Stimulated activated CD4-positive, alpha-beta T cell treated with anti-CD3 and anti-CD28 coated beads, Interleukin-12 subunit alpha, Interleukin-12 subunit beta, amount 100 ng/mL, for 24 hours (primary cell): ENCODE data around the gene TAGAP.

Source experiments
- DNase-seq, 2 experiments: peaks; one replicate each; pipeline ENCODE4 v3.0.0-alpha.2; 2020; ENCODE audit warnings: low read depth in 2 of 2

The TAGAP gene

DNA sequence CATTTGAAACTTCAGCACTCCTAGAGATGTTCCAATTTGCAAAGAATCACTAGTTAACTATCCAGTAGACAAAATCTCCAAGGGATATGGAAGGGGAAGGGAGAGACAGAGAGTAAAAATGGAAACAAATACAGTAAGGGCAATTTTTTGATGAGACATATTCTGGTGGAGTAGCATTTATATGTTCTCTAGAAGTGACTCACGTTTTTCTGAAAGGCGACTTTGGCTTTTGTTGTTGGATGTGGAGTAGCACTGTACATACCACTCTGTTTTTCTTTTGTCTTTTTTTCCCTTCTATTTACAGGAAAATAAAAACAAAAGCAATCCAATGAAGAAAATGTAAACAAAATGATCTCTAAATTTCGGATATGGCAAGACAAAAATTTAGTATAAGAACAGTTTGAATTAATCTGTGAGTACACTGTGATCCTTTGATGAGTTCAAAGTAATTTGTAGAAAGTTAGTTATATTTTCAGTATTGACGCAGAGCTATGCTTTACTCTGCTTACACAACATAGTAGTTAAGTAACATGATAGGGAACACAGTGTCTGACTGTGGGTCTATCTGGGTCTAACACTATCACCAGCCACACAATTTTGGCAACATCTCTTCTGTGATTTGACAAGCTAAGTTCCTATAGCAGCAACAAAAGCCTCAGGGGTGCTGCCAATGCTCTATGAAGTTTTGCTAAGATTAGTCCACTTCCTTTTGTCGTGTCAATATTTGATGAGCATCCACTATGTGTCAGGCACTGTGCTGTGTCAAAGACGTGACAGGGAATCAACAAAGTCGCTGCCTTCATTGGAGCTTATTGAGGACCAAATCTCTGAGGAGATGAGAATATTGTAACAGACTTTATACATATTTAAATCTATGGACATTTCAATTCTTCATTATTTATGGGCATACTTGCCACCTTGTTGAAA lies 27.3 kb upstream of the TAGAP start:
- DNase-seq, result no peak

DNA sequence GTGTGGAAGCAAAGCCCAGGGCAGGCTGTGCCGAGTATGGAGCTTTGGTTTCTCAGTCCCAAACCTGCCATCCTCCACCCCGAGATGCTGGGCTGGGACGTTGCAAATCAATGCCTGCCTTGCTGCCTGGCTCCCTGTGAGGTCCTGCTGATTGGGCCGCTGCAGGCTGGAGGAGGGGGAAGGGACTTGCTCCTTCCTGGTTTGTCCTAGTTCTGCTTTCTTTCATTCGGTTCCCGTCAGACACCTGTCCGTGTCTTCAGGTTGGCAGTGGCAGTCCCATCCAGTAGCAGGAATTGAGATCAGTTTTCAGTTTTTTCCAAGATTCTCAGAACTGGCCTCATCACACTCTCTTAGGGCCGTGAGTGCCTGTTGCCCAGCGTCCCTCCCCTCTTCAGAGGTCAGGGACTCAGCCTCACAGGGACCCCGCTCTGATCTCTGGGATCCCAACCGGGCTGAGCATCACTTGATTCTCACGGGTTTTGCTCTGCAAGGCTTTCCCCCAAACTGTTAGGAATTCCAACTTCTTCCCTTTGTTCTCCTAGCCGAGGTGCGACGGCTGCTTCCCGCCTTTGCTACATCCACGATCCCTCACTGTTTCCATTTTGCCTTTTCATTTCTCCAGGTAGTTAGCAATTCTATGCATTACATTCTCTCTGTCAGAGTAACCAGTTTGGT lies 24.2 kb upstream of the TAGAP start:
- no peak for DNase-seq

DNA sequence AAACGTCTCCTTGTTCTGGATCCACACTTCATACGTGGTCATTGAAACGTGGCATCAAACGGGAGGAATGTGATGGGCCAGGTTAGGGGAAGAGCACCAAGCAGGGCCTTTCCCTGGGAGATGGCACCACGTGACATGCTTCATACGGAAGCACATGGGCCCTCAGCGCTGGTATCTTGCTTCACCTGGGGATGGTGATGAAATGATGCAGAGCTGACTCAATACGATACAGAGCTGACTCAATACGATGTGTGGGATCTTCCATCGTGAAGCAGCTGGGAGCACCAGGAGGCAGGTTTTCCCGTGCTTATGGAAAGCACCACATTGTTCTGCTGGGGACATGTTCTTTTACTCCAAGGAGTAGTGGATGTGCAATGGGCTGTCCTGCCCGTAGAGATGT lies 22.5 kb upstream of the TAGAP start:
- no peak for DNase-seq

DNA sequence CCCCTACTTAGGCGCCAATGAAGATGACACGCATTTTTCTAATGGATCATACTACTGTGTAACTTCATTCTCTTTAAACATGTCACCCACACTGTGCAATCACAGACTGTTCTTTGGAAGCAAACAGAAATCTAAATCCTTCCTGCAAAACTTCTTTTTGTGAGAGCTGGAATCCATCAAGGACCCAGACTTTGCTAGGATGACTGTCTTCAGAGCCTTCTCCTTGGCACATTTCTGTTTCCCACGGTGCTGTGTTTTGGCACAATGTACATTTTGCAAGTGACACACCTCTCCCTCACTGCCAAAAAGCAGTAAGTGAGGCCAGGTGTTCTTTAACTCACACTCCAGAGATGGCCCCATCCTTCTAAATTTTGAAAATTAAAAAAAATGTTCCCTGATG lies 21.7 kb upstream of the TAGAP start:
- DNase-seq, result no peak

DNA sequence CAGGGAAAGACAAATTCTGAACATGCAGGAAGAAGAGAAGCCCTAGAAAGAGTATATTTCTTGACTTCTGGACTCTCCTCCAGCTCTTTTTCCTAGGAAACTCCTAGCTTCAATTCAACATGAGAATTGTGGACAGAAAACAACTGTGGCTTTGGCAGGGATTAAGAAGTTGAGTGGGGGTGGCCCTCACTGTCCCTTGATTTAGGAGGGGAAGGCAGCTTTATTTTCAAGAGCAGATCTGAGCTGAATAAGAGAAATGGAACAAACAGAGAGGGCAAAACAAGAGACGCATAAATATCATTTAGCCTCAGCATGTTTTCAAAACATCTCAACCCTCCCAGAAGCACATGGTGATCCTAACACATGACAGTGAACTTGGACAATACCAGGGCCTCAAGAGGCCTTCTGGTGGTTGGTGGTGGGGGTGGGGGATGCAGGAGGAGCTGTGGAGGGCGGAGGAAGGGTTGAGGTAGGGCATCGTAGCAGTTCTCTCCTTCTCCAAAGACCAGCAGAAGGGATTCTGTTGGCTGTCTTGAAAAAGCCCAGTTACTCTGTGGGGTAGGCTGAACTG lies 21.1 kb upstream of the TAGAP start:
- DNase-seq, result no peak

DNA sequence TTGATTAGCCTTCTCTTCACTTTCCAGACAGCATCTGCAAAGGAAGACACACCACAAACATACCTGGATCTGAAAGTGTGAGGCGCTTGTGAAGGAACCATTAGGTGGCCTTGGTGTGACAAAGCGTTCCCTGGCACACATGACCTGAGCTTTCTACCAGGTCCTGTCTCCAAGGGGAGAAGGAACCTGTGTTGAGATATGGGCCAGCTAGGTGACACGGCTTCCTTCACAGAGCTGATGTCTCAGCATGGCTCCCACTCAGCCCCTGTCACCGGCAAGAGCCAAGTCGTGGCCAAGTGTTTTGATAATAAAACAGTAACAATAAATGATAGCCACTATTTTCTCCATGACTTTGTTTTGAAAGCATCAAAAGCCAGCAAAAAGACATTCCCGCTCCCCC lies 20.3 kb upstream of the TAGAP start:
- DNase-seq, result no peak

DNA sequence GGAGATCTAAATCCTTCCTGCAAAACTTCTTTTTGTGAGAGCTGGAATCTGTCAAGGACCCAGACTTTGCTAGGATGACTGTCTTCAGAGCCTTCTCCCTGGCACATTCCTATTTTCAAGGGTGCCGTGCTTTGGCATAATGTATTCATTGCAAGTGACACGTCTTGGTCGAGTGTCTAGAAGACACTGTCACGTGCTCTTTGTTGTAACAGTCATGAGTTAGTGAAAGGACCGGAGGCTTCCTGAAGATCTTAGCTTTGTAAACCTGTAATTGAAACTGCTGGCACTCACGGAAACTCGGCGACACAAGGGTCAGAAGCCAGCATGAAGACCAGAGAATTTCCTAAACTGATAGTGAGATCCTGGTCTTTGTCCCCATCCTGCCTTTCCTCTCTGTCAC lies 19.7 kb upstream of the TAGAP start:
- no peak for DNase-seq

DNA sequence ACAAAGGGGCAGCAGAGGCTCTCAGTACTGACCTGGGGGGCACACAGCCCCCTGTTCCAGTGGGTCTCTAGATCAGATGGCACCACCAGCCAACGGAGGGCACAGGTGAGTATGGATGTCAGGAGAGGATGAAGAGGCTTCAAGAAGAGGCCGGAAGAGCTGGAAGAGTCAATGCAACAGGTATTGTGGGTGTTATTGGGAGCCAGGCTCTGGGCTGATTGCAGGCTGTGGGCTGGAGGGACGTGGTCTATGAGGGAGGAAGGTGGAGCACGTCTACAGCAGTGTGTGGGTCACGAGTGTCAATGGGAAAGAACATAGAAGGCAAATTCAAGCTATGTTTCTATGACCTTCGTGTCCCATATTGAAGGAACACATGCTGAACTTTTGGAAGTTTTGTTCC lies 18.8 kb upstream of the TAGAP start:
- no peak for DNase-seq

DNA sequence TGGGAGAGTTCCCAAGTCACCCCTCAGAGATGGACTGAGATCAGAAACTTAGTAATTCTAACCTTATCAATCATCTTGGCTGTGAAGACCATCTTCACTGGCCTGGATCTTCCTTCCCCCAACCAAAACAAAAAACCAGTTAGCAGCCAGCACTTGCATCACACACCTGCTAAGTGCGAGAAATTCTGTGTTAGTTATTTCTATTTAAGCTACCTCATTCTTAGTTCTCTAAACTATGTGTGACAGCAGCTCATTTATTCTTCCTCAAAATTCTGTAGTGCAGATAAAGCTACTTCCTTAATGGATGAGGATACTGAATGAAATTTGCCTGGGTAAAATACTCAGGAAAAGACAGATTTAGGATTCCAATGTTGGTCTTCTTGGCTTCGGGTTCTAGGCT lies 18.2 kb upstream of the TAGAP start:
- no peak for DNase-seq

DNA sequence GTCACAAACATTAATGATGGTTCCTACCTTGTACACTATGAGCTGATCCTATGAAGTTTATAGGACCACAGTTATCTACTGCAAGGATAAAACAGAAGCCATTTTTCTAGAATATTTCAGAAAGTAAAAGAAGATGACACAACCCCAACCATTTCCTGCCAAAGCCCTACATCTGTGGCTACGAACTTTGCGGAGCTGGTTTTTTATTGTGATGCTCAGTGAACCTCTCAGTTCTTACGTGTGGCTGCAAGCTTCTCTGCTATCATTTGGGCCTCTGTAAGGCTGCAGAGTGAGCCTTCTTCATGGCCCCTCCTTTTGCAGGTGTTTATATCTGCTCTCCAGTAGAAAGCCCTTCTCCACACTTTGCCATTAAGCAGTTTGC lies 17.8 kb upstream of the TAGAP start:
- no peak for DNase-seq

DNA sequence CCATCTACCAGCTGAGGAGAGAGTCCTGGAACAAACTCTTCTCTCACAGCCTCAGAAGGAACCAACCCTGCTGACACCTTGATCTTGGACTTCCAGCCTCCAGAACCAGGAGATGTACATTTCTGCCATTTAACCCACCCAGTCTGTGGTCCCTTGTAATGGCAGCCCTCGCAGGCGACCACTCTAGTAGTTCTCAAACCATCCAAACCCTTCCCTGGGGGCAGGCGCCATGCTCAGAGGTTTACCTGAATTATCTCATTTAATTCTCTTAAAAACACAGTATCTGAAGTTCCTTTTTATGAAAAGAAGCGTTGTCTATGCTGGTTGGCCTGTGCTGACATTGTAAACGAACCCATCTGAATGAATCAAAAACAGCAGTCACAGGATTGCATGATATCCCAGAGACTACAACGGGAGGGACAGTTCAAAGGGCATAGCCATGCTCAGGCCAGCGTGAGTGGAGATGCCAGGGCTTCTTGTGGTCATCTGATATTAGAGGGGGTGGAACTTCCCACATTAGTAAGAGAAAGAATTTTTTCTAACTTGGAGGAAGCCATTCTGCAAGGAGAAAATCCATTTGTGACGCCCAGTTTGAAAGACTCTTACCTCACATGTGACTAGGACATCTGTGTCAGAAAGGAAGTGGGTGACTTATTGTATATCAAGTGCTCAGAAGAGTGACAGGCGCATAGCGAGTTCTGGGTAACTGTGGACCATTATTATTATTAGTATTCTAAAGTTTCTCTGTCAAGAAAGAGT lies 17.2 kb upstream of the TAGAP start:
- no peak for DNase-seq

DNA sequence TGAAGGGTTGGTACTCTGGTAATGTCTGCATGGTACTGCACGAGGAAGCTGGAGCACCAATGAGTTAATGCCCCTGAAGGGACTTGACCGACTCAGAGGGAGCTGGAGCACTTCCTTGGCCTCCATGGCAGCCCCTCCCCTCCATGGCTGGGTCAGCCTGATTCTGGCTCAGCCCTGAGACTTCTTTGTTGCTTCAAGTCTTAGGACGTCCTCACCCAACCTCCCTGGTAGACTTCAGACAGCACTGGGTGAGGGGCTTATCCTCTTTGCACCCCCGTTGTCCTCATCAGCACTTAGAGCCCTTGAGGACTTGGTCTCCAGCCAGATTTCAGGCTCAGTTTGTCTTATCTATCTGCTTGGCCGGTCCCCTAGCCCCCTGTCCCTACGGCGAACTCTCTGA lies 16.4 kb upstream of the TAGAP start:
- no peak for DNase-seq

DNA sequence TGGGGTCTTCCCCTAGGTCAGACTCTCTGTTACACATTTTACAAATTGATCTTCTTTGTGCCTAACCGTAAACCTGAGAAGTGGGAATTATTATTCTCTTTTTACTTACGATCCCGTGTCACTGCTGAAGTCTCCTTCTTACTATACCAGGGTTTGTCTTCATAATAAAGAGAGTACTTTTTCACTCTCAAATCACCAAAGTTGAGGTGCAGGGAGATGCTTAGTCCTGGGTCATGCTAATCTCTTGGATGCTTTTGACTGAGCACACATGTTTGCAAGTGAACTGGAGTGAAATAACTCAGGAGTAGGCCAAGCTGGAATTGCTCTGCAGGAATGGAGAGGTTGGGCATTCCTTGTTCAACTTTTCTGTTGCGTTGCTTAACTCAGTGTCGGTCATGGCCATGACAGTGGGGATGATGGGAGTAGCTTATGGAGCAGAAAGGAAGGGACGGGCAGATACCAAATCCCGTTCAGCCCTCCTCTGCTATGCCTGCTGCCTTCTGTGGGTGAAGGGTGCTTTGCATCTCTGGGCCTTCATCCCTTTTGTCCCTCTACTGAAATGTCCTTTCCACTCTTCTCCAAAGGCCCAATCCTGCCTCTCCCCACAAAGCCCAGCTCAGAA lies 15.2 kb upstream of the TAGAP start:
- DNase-seq, result no peak

DNA sequence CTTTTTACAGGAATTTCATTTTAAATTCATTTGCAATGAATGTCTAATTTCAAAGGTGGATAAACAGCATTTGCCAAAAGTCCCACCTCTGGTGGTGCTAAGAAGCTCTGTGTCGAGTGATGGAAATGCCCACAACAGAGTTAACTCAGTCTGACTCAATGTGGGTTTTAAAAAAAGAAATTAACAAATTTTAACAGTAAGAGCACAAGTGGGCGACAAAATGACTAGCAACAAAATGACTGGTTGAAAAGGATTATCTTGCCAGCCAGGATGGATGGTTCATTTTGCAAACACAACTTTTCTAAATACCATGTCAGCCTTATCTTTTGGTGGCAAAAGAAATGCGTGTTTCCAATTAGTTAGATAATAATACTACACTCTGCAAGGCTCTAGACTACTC lies 14.3 kb upstream of the TAGAP start:
- no peak for DNase-seq

DNA sequence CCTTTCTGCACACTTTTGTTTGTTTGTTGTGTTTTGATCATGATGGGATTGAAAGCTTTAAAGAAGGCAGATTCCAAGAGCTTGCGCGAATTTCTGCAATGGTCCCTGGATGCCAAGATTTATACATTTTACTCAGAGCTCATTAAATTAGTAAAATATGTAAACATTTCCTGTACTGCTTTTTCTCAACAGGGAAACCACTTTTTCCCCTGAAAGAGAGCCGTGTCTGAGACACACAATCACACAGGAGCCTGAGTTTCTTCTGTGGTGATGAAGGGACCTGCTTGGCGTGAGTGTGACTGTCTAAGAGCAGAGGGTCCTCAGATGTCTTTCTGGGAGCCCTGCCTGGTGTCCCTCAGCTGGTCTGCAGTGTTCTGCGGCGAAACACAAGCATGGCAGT lies 12.1 kb upstream of the TAGAP start:
- no peak for DNase-seq

DNA sequence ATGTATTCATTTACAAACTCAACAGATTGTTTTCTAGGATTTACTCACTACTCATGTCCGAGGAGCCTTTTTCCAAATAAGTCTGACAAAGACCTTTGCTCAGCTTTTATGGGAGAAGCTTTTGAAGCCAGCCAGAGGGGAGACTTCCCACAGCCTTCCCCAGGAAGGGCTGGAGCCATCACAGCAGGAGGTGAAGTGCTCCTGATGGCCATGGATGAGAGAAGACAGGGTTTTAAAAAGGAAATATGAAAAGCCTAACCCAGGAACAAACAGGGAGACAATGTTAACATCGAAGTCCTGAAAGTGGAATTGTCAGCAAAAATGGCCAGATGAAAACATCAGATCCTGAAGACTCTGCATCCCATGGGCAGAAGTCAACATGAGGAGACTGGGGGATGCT lies 11.6 kb upstream of the TAGAP start:
- no peak for DNase-seq

DNA sequence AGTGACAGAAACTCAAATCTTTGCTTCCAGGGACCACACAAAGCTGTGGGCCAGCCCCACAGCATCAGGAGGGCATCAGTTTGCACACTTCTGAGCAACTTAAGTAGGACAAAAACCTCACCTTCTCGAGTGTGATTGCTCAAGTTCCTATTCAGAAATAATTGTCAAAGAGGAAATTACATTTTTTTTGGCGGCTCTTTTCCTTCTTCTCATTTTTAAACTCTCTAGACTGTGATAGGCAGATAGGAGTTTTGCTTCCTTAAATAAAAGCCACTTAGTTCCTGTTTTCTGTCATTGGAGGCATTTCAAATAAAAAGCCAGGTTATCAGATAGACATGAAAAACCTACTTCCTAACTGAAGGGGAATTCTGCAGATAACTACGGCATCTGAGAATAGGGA lies 11.2 kb upstream of the TAGAP start:
- no peak for DNase-seq

DNA sequence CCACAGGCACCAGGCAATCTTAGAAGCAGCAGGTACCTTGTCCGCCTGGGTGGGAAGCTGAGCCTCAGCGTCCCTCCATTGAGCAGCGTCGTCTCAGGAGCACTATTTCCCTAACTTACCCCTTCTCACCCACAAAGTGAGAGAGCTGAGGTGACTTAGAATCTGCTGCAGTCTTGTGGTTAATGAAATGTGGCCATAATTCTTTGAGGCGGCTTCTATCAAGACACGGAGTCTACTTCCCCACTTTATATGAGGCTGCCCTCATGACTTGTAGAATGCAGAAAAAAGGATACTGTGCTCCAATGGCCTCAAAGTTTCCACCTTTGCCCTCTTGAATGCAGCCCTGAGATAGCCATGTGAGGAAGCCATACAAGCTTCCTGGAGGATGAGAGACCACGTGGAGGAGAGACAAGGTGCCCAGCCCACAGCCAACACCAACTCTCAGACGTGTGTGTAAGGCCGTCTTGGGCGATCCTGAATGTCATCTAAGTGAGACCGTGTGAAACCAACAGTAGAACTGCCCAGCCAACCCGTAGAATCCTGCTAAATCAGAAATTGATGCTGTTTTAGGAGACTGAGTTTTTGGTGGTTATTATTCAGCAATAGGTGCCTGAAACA lies 9.1 kb upstream of the TAGAP start:
- no peak for DNase-seq

DNA sequence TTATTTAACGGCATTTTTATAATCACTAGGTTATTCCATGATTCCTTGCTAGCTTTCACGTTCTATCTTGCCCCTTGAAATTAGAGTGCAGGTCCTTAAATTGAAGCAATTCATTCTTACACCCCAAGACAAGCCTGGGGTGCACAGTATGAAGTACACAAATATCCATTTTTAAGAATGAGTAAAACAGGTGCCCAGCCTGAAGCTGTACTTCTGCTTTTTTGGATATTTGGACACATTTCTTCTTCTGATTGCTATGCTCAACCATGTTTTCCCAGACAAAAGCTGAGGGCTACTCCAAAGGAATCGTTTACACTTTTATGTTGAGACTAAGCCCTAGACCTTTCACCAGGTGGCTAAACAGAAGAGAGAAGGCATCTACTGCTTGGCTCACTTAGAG lies 7.9 kb upstream of the TAGAP start:
- no peak for DNase-seq

DNA sequence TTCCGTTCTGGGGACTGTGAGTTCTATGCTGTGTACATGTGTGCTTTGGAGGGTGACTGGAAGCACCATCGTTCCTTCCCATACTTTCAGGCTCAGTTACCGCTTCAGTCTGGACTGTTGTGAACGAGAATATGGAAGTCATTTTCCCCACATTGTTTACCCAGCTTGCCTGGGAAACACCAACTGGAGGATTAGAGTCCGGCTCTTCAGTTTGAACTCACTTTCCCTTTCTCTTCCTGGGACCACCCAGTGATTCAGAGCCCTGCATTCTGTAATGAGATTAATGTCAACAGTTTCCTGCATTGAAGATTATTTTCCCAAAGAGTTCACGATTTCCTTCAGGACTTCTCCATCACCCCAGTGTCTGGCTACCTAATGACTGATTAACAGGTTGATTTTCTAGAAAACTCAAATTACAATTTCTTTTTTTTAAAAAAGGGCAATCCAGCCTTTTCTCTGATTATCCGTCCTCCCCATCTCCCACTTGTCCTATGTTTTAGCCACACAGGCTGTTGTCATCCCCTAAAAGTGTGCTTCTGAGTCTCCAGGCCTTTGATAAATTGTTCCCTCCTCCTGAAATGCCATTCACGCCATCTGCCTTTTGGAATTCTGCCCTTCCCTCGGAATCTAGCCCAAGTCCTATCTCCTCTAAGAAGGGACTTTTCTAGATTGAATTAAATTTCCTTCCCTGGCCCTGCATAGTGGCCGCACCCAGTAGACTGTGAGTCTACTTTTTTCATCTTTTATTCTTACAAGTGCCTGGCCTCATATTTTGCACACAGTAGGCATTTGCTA lies 3.3 kb upstream of the TAGAP start:
- DNase-seq, result no peak

DNA sequence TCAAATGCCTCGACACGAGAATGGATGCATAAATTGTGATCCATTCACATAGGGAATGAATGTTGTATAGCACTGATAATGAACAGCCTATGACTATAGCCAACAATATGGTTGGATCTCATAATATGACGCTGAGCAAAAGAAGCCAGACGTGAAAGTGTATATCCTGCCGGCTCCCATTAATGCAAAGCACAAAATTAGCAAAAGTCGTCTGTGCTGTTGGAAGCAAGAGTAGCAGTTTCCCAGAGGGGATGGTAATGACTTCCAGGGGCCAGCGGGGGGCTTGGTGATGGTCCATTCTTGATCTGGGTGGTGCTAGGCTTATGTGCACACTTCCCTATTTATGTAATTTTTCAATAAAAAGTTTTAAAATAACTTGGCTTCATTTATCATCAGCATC lies 1.0 kb upstream of the TAGAP start:
- DNase-seq, result no peak
